ENCODE results near the gene MCM8. TPM values are rescaled to one million over a fixed set of nuclear protein-coding genes. Genes with fewer than 3 reads are reported as not detected.

Gene MCM8
- total and polyA plus RNA-seq, 2 donors (not counting 1 experiment from before 2014, with no cell fraction given) = 4.4 to 13.8 TPM

DNA sequence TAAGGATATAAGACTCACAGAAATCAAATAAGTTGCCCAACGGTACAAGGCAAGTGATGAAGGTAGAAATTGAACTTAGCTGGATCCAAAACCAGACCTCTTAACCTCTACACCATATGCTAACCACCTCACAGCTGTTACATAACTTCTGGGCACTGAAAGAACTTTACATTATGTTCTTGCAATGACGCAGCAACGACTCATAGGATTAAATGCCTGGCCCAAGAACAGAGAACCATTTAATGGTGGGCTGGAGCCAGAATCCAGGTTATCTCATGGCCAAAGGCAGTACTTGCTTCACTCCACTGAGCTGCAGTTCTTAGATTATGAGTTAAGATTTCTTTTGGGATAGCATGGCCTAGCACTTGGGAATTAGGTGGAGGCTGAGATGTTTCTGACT lies 4.5 kb upstream of the MCM8 start:
- ChIA-PET POLR2A (no interaction called here), CTCF (no interaction called here)
- Mint-ChIP-seq H3K4me1 (peaks cover 18% of the 10 kb centered on the region), H3K9me3 (ENCODE audit: insufficient read depth) (no peaks in the 10 kb centered on the region), H3K27me3 (no peaks in the 10 kb centered on the region), H3K4me3 (no peak overlapping the region), H3K27ac (no peak overlapping the region)
- Histone ChIP-seq H3K4me3 (ENCODE audit: control extremely low read depth in 1 of 5, extremely low read depth in 1 of 5, insufficient read depth in 1 of 5, low read depth in 2 of 5, low read length in 4 of 5) (no peak overlapping the region), H3K27me3 (replicated peaks in 1 of 4; ENCODE audit: control extremely low read depth in 1 of 4, control insufficient read depth in 3 of 4, insufficient read depth in 4 of 4, low read length in 3 of 4) (no peaks in the 10 kb centered on the region), H3K4me1 (ENCODE audit: control insufficient read depth in 2 of 2, insufficient read depth in 2 of 2, low read length in 2 of 2) (peaks cover 9 to 12% of the 10 kb centered on the region in 2 donors), H4K20me1 (ENCODE audit: control insufficient read depth, insufficient read depth, low read length, poor library complexity, severe bottlenecking) (no peaks in the 10 kb centered on the region), H3K79me2 (ENCODE audit: control insufficient read depth, insufficient read depth, low read length) (peaks cover 16% of the 10 kb centered on the region), H3K27ac (ENCODE audit: low read length in 2 of 2) (no peak overlapping the region), H3K9ac (ENCODE audit: low read length) (no peak overlapping the region), H3K4me2 (replicated peaks; ENCODE audit: low read depth, low read length, poor library complexity, severe bottlenecking) (no peak overlapping the region), H2AFZ (ENCODE audit: insufficient read depth, low read depth, low read length, poor library complexity, severe bottlenecking) (no peak overlapping the region), H3K36me3 (replicated peaks in 1 of 2; ENCODE audit: control extremely low read depth in 1 of 2, control insufficient read depth in 1 of 2, extremely low read depth in 1 of 2, insufficient read depth in 2 of 2, low read length in 1 of 2) (peaks cover 3 to 60% of the 10 kb centered on the region in 2 experiments), H3K9me3 (ENCODE audit: control extremely low read depth in 1 of 3, control insufficient read depth in 2 of 3, insufficient read depth in 1 of 3, low read length in 2 of 3) (no peaks in the 10 kb centered on the region)
- no peak for ATAC-seq (ENCODE audit: low read depth)
- no peak for TF ChIP-seq EZH2 (IDR thresholded peaks at IDR 0.05; ENCODE audit: borderline replicate concordance, insufficient read depth, low read depth, low read length, poor library complexity, severe bottlenecking)
- TF ChIP-seq, protein P1, sequence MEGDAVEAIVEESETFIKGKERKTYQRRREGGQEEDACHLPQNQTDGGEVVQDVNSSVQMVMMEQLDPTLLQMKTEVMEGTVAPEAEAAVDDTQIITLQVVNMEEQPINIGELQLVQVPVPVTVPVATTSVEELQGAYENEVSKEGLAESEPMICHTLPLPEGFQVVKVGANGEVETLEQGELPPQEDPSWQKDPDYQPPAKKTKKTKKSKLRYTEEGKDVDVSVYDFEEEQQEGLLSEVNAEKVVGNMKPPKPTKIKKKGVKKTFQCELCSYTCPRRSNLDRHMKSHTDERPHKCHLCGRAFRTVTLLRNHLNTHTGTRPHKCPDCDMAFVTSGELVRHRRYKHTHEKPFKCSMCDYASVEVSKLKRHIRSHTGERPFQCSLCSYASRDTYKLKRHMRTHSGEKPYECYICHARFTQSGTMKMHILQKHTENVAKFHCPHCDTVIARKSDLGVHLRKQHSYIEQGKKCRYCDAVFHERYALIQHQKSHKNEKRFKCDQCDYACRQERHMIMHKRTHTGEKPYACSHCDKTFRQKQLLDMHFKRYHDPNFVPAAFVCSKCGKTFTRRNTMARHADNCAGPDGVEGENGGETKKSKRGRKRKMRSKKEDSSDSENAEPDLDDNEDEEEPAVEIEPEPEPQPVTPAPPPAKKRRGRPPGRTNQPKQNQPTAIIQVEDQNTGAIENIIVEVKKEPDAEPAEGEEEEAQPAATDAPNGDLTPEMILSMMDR (IDR thresholded peaks at IDR 0.05) = no peak
- no peak for DNase-seq
- intact Hi-C loops (cut with micrococcal nuclease) = no loop called here
- 96% methylated on average over 2 of the region's 3 CpGs for WGBS (ENCODE audit: insufficient coverage)

DNA sequence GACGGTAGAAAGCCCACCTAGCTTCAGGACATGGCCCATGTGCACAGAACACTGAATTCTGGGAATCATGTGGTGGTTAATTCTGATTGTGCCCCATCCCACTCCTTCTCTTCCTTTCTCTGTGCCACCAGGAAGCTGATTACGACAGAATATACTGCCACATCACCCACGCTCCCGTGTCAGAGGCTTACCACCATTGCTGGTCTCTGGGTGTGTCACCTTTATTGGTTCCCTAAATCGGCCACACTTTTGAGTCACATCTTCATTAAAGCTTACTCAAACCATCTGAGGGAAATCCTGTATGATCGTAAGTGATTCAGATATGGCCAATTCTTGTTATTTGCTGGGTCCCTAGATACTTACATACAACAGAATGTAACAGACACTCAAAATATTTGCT lies 3.2 kb upstream of the MCM8 start:
- Histone ChIP-seq H3K27ac (ENCODE audit: low read length in 2 of 2) (no peak overlapping the region), H3K4me3 (ENCODE audit: control extremely low read depth in 1 of 5, extremely low read depth in 1 of 5, insufficient read depth in 1 of 5, low read depth in 2 of 5, low read length in 4 of 5) (no peak overlapping the region), H3K36me3 (replicated peaks in 1 of 2; ENCODE audit: control extremely low read depth in 1 of 2, control insufficient read depth in 1 of 2, extremely low read depth in 1 of 2, insufficient read depth in 2 of 2, low read length in 1 of 2) (peaks cover 3 to 47% of the 10 kb centered on the region in 2 experiments), H3K4me1 (ENCODE audit: control insufficient read depth in 2 of 2, insufficient read depth in 2 of 2, low read length in 2 of 2) (peaks cover 14 to 18% of the 10 kb centered on the region in 2 donors), H2AFZ (ENCODE audit: insufficient read depth, low read depth, low read length, poor library complexity, severe bottlenecking) (no peak overlapping the region), H4K20me1 (ENCODE audit: control insufficient read depth, insufficient read depth, low read length, poor library complexity, severe bottlenecking) (no peaks in the 10 kb centered on the region), H3K9me3 (ENCODE audit: control extremely low read depth in 1 of 3, control insufficient read depth in 2 of 3, insufficient read depth in 1 of 3, low read length in 2 of 3) (no peaks in the 10 kb centered on the region), H3K79me2 (ENCODE audit: control insufficient read depth, insufficient read depth, low read length) (peaks cover 28% of the 10 kb centered on the region), H3K4me2 (replicated peaks; ENCODE audit: low read depth, low read length, poor library complexity, severe bottlenecking) (no peak overlapping the region), H3K9ac (ENCODE audit: low read length) (no peak overlapping the region), H3K27me3 (replicated peaks in 1 of 4; ENCODE audit: control extremely low read depth in 1 of 4, control insufficient read depth in 3 of 4, insufficient read depth in 4 of 4, low read length in 3 of 4) (no peaks in the 10 kb centered on the region)
- H3K27me3 Mint-ChIP-seq = no peaks in the 10 kb centered on the region
- no peaks in the 10 kb centered on the region for H3K9me3 Mint-ChIP-seq (ENCODE audit: insufficient read depth)
- DNase-seq (no peak), ATAC-seq (ENCODE audit: low read depth) (no peak)
- H3K4me1 Mint-ChIP-seq = peaks cover 21% of the 10 kb centered on the region
- CTCF ChIA-PET = interaction anchor here (0.9 kb wide), 1 partner anchor 17 kb away, joined by 3 read pairs; no protein-coding TSS in a partner anchor
- 85% methylated on average over 3 of the region's 6 CpGs for WGBS (ENCODE audit: insufficient coverage)
- no peak overlapping the region for H3K4me3 Mint-ChIP-seq
- intact Hi-C loops (cut with micrococcal nuclease) = no loop called here
- TF ChIP-seq EZH2 (IDR thresholded peaks at IDR 0.05; ENCODE audit: borderline replicate concordance, insufficient read depth, low read depth, low read length, poor library complexity, severe bottlenecking) = no peak
- TF ChIP-seq, protein P1 (IDR thresholded peaks at IDR 0.05) = no peak
- POLR2A ChIA-PET = no interaction called here
- H3K27ac Mint-ChIP-seq = no peak overlapping the region
